H1 (cell line): Measurements from ENCODE around the gene GABRD. TPM values are rescaled to one million over a fixed set of nuclear protein-coding genes. Genes with fewer than 3 reads are reported as not detected.

ENCODE experiments used
- CTCF ChIA-PET: fragments of 300-600 bp; sonication (Branson Sonifier 250); formaldehyde crosslinking; loops from one replicate; lab custom pipeline; 2021; ENCODE audit not compliant: partially characterized antibody; lab: Charles Lee
- POLR2A ChIA-PET: fragments of 300-600 bp; sonication (Branson Sonifier 250); formaldehyde crosslinking; loops from one replicate; lab custom pipeline; 2021; ENCODE audit warnings: inconsistent platforms; ENCODE audit not compliant: partially characterized antibody; lab: Charles Lee
- DNase-seq, 2 experiments: peaks; one replicate each; pipeline versions ENCODE4 v3.0.0 to v3.0.0-alpha.2; 2010 to 2022; ENCODE audit warnings: low spot score in 2 of 2, low read depth in 1 of 2, mixed read lengths in 1 of 2
- FAIRE-seq: peaks from 2 replicates; lab custom pipeline; 2011; peaks lifted over from hg19 to GRCh38; lab: Jason Lieb, UNC
- H2AFZ ChIP-seq: 2 replicates; pipeline ENCODE4 v1.8.1; 2012; ENCODE audit warnings: low read length, inconsistent platforms
- H2AK5ac ChIP-seq: 2 replicates; pipeline ENCODE4 v1.6.1; 2013; ENCODE audit warnings: low read depth, low read length
- H2BK120ac ChIP-seq: replicated peaks from 2 replicates; pipeline ENCODE3; 2013; ENCODE audit warnings: low read depth, low read length, inconsistent platforms
- H2BK12ac ChIP-seq: 2 replicates; pipeline ENCODE4 v1.6.1; 2013; ENCODE audit warnings: low read depth, low read length
- H2BK15ac ChIP-seq: 2 replicates; pipeline ENCODE4 v1.6.1; 2013; ENCODE audit warnings: low read length
- H2BK20ac ChIP-seq: 2 replicates; pipeline ENCODE4 v1.6.1; 2013; ENCODE audit warnings: low read length
- H2BK5ac ChIP-seq: 2 replicates; pipeline ENCODE4 v1.6.1; 2013; ENCODE audit warnings: low read depth, low read length
- H3K14ac ChIP-seq: 2 replicates; pipeline ENCODE4 v1.6.1; 2013; ENCODE audit warnings: inconsistent platforms; ENCODE audit not compliant: insufficient read length
- H3K18ac ChIP-seq: 2 replicates; pipeline ENCODE4 v1.6.1; 2013; ENCODE audit warnings: low read length; ENCODE audit errors: extremely low read depth
- H3K23ac ChIP-seq: 2 replicates; pipeline ENCODE4 v1.6.1; 2013; ENCODE audit warnings: inconsistent platforms; ENCODE audit not compliant: insufficient read length
- H3K23me2 ChIP-seq: 2 replicates; pipeline ENCODE4 v1.6.1; 2013; ENCODE audit warnings: low read depth, low read length
- H3K27ac ChIP-seq: 2 replicates; pipeline ENCODE4 v1.6.1; 2011; ENCODE audit warnings: low read depth, low read length, inconsistent platforms
- H3K27me3 ChIP-seq, 4 experiments: replicated peaks in 1 of 4; 1 replicate in 1 of 4; 2 replicates in 3 of 4; pipeline versions ENCODE4 v1.6.1 to v1.8.1; 2011 to 2013; ENCODE audit warnings: low read length in 3 of 4, mild to moderate bottlenecking in 3 of 4, inconsistent platforms in 2 of 4, mixed read lengths in 2 of 4, moderate library complexity in 1 of 4; ENCODE audit not compliant: control insufficient read depth in 3 of 4, insufficient read depth in 3 of 4; ENCODE audit errors: extremely low read depth in 1 of 4
- H3K36me3 ChIP-seq, 4 experiments: 2 replicates each; pipeline versions ENCODE4 v1.6.1 to v1.8.1; 2011 to 2013; ENCODE audit warnings: mild to moderate bottlenecking in 4 of 4, low read length in 3 of 4, moderate library complexity in 2 of 4, control low read depth in 1 of 4, inconsistent platforms in 1 of 4; ENCODE audit not compliant: insufficient read depth in 4 of 4, control insufficient read depth in 2 of 4
- H3K4ac ChIP-seq: replicated peaks from 2 replicates; pipeline ENCODE3; 2013; ENCODE audit warnings: low read length, low read depth, mixed read lengths, inconsistent platforms; ENCODE audit not compliant: insufficient read length
- H3K4me1 ChIP-seq, 4 experiments: replicated peaks in 1 of 4; 1 replicate in 1 of 4; 2 replicates in 3 of 4; pipeline versions ENCODE4 v1.6.1 to v1.8.1; 2011 to 2013; ENCODE audit warnings: low read length in 3 of 4, inconsistent platforms in 2 of 4, mixed read lengths in 1 of 4; ENCODE audit not compliant: insufficient read depth in 4 of 4, control insufficient read depth in 3 of 4
- H3K4me2 ChIP-seq, 2 experiments: 2 replicates each; pipeline versions ENCODE4 v1.6.1 to v1.8.1; 2011 to 2013; ENCODE audit warnings: low read depth in 2 of 2, low read length in 2 of 2, control low read depth in 1 of 2, inconsistent platforms in 1 of 2, mild to moderate bottlenecking in 1 of 2; ENCODE audit not compliant: insufficient read depth in 1 of 2
- H3K4me3 ChIP-seq, 4 experiments: fragments of 200-600, 300-600 bp in 1 of 4; sonication (generic), shearing (Covaris generic), sonication (Bioruptor Twin) in 1 of 4; 2 replicates each; pipeline versions ENCODE4 v1.5.1 to v1.8.1; 2011 to 2016; ENCODE audit warnings: low read length in 4 of 4, low read depth in 3 of 4, control low read depth in 2 of 4, inconsistent platforms in 2 of 4, mild to moderate bottlenecking in 2 of 4, mixed read lengths in 1 of 4, moderate library complexity in 1 of 4; ENCODE audit not compliant: insufficient read depth in 2 of 4; ENCODE audit errors: extremely low read depth in 1 of 4
- H3K56ac ChIP-seq: replicated peaks from 2 replicates; pipeline ENCODE3; 2013; ENCODE audit warnings: low read depth, mild to moderate bottlenecking, mixed read lengths, low read length, inconsistent platforms; ENCODE audit not compliant: insufficient read length
- H3K79me1 ChIP-seq: 2 replicates; pipeline ENCODE4 v1.6.1; 2013; ENCODE audit warnings: low read depth, low read length, control low read depth
- H3K79me2 ChIP-seq, 2 experiments: 2 replicates each; pipeline versions ENCODE4 v1.6.1 to v1.8.1; 2012 to 2013; ENCODE audit warnings: low read length in 2 of 2, mild to moderate bottlenecking in 2 of 2, inconsistent platforms in 1 of 2; ENCODE audit not compliant: insufficient read depth in 2 of 2, control insufficient read depth in 1 of 2
- H3K9ac ChIP-seq, 4 experiments: replicated peaks in 1 of 4; 1 replicate in 1 of 4; 2 replicates in 3 of 4; pipeline versions ENCODE4 v1.6.1 to v1.8.1; 2011 to 2013; ENCODE audit warnings: low read depth in 3 of 4, low read length in 3 of 4, control low read depth in 2 of 4, mild to moderate bottlenecking in 2 of 4, moderate library complexity in 2 of 4, inconsistent platforms in 1 of 4; ENCODE audit errors: extremely low read depth in 1 of 4
- H3K9me3 ChIP-seq, 2 experiments: 2 replicates each; pipeline versions ENCODE4 v1.6.1 to v1.8.1; 2012 to 2013; ENCODE audit warnings: mild to moderate bottlenecking in 2 of 2, moderate library complexity in 2 of 2, control low read depth in 1 of 2, inconsistent platforms in 1 of 2, low read depth in 1 of 2, low read length in 1 of 2, mixed read lengths in 1 of 2; ENCODE audit not compliant: insufficient read depth in 2 of 2
- H4K20me1 ChIP-seq, 2 experiments: replicated peaks in 1 of 2; 2 replicates each; pipeline versions ENCODE3 to v1.8.1; 2011 to 2013; ENCODE audit warnings: inconsistent platforms in 2 of 2, low read length in 2 of 2, mild to moderate bottlenecking in 1 of 2; ENCODE audit not compliant: insufficient read depth in 2 of 2, control insufficient read depth in 1 of 2
- H4K5ac ChIP-seq: 2 replicates; pipeline ENCODE4 v1.6.1; 2013; ENCODE audit warnings: low read length, low read depth, mixed read lengths, inconsistent platforms; ENCODE audit not compliant: insufficient read length
- H4K8ac ChIP-seq: 2 replicates; pipeline ENCODE4 v1.8.0; 2013; ENCODE audit warnings: mild to moderate bottlenecking, moderate library complexity, low read length, inconsistent platforms; ENCODE audit not compliant: insufficient read depth; ENCODE audit errors: extremely low read depth
- H4K91ac ChIP-seq: replicated peaks from 2 replicates; pipeline ENCODE3; 2013; ENCODE audit warnings: low read length, mixed read lengths, inconsistent platforms; ENCODE audit not compliant: insufficient read length
- GABPA ChIP-seq: IDR thresholded peaks from 2 replicates; pipeline ENCODE4 v1.6.1; 2011; ENCODE audit warnings: mild to moderate bottlenecking, low read length, moderate library complexity, borderline replicate concordance; ENCODE audit not compliant: insufficient read depth
- JUND ChIP-seq: IDR thresholded peaks from 2 replicates; pipeline ENCODE4 v1.6.1; 2011; ENCODE audit warnings: mild to moderate bottlenecking, improper control_type of control experiment, low read length
- KDM5A ChIP-seq: fragments of 200-600 bp; IDR thresholded peaks from 2 replicates; pipeline ENCODE4 v1.7.1; 2012; ENCODE audit warnings: mild to moderate bottlenecking, low read length, inconsistent platforms, mixed read lengths
- SIN3A ChIP-seq, 2 experiments: IDR thresholded peaks in 1 of 2; conservative IDR thresholded peaks in 1 of 2; 2 replicates each; pipeline ENCODE4 v1.6.1; 2011 to 2012; ENCODE audit warnings: low read length in 2 of 2, improper control_type of control experiment in 1 of 2, low read depth in 1 of 2, mild to moderate bottlenecking in 1 of 2
- TBP ChIP-seq: IDR thresholded peaks from 2 replicates; pipeline ENCODE4 v1.6.1; 2011; ENCODE audit warnings: low read depth, low read length, improper control_type of control experiment
- TEAD4 ChIP-seq: IDR thresholded peaks from 2 replicates; pipeline ENCODE4 v1.6.1; 2012; ENCODE audit warnings: low read depth, low read length, inconsistent platforms, mixed read lengths
- YY1 ChIP-seq: IDR thresholded peaks from 2 replicates; pipeline ENCODE4 v1.6.1; 2011; ENCODE audit warnings: low read depth, mild to moderate bottlenecking, low read length
- WGBS, 2 experiments: shearing (Covaris generic) in 1 of 2; methylation state at CpG; one replicate each; pipeline versions ENCODE4 v1.1.6 to v1.1.7; 2013 to 2015; ENCODE audit warnings: low lambda C conversion rate in 2 of 2, mixed read lengths in 2 of 2, inconsistent platforms in 1 of 2, low coverage in 1 of 2, missing lambda C conversion rate in 1 of 2; ENCODE audit not compliant: insufficient replicate concordance in 2 of 2, insufficient coverage in 1 of 2, insufficient read length in 1 of 2; ENCODE audit errors: extremely low coverage in 1 of 2, missing lambda C conversion rate in 1 of 2; 5-methylcytosine and 5-hydroxymethylcytosine counted together
- polyA plus RNA-seq, 7 experiments: library from polyadenylated mRNA; depleted of rRNA in 3 of 7; stranded (reverse) in 5 of 7; unstranded in 2 of 7; fragments of >200 nt in 5 of 7; fragments of 200-250 nt in 2 of 7; gene quantifications; 1 replicate in 5 of 7; 2 replicates in 1 of 7; 4 replicates in 1 of 7; pipeline versions ENCODE4 v1.2.1 to v1.2.3, GENCODE V29; 2011 to 2013; ENCODE audit warnings: missing spikeins in 2 of 7, mixed read lengths in 2 of 7
- total RNA-seq: library from RNA; stranded (reverse); fragmentation: NEBNext Ultra II Directional; extraction: Animal tissue kit (Norgen Biotek cat#: 25700); gene quantifications from 2 replicates; pipeline ENCODE4 v1.2.1, GENCODE V29; 2021

Gene GABRD
- total and polyA plus RNA-seq, 2 of the 8 experiments (the other 6 are each of a cell fraction or from before 2014, with no cell fraction given) = 1.8 to 3.0 TPM

- POLR2A ChIA-PET = no interaction called here
- FAIRE-seq = no peak
- no peak for TF ChIP-seq SIN3A (conservative IDR thresholded peaks at IDR 0.05 in 1 of 2, IDR thresholded peaks at IDR 0.05 in 1 of 2; ENCODE audit: low read depth in 1 of 2, low read length in 2 of 2)
- no peak for TF ChIP-seq KDM5A
- no peak for TF ChIP-seq GABPA
- TF ChIP-seq TEAD4 = no peak
- TF ChIP-seq JUND = no peak
- no peak for TF ChIP-seq YY1
- TF ChIP-seq TBP = no peak
Observed at GRCh38 chr1:1978108-1978507, 41.0 kb upstream of the GABRD start.

More at GRCh38 chr1:1978108-1978507, 41.0 kb upstream of the GABRD start:
- Histone ChIP-seq H2AK5ac (no peak overlapping the region), H3K79me1 (no peaks in the 10 kb centered on the region), H4K91ac (no peak overlapping the region), H3K4ac (no peak overlapping the region), H4K5ac (no peak overlapping the region), H2BK20ac (no peak overlapping the region), H3K79me2 (no peaks in the 10 kb centered on the region), H3K9ac (no peak overlapping the region), H3K14ac (no peak overlapping the region), H2BK5ac (no peak overlapping the region), H3K36me3 (no peaks in the 10 kb centered on the region), H4K20me1 (no peaks in the 10 kb centered on the region), H3K9me3 (peaks cover 4 to 7% of the 10 kb centered on the region in 2 experiments; a peak in 2 of 4 replicates), H2BK120ac (no peak overlapping the region), H3K4me2 (no peak overlapping the region), H2BK12ac (no peak overlapping the region), H3K23me2 (no peaks in the 10 kb centered on the region), H2BK15ac (no peak overlapping the region), H3K27ac (no peak overlapping the region), H3K27me3 (no peaks in the 10 kb centered on the region), H2AFZ (no peak overlapping the region), H3K4me3 (no peak overlapping the region), H3K56ac (no peak overlapping the region), H3K18ac (no peak overlapping the region), H3K23ac (no peak overlapping the region), H3K4me1 (no peaks in the 10 kb centered on the region), H4K8ac (no peak overlapping the region)
- CTCF ChIA-PET = interaction anchor here (1.0 to 3.7 kb wide), 5 partner anchors 18 to 67 kb away, joined by 3 to 24 read pairs (median 12); no protein-coding TSS in a partner anchor
- DNase-seq = no peak
- WGBS, 2 experiments = 87% methylated on average over 11 of the region's 11 CpGs; no CpG with 5 or more reads in 1 of the 2 experiments
